HepG2 (cell line): ENCODE data around the gene UBE2R2.

Experiments used
- ARNTL ChIP-seq: sonication (generic); formaldehyde crosslinking; IDR thresholded peaks from 2 replicates; pipeline ENCODE4 v1.4.0; 2020; ENCODE audit warnings: mild to moderate bottlenecking, missing genetic modification reagents
- CREBL2 ChIP-seq: sonication (generic); formaldehyde crosslinking; IDR thresholded peaks from 2 replicates; pipeline ENCODE4 v1.8.1; 2023; ENCODE audit warnings: missing genetic modification reagents, mild to moderate bottlenecking, borderline replicate concordance
- CTCF ChIP-seq: sonication (generic); formaldehyde crosslinking; IDR thresholded peaks from 2 replicates; pipeline ENCODE4 v1.5.0; 2020; ENCODE audit warnings: mild to moderate bottlenecking, missing genetic modification reagents, moderate library complexity
- ELF4 ChIP-seq: sonication (generic); formaldehyde crosslinking; IDR thresholded peaks from 2 replicates; pipeline ENCODE4 v1.5.0; 2020; ENCODE audit warnings: missing genetic modification reagents, mild to moderate bottlenecking, moderate library complexity, borderline replicate concordance
- FLYWCH1 ChIP-seq: sonication (generic); formaldehyde crosslinking; IDR thresholded peaks from 2 replicates; pipeline ENCODE4 v1.8.1; 2023; ENCODE audit warnings: mild to moderate bottlenecking, missing genetic modification reagents
- KDM2A ChIP-seq: sonication (generic); formaldehyde crosslinking; IDR thresholded peaks from 2 replicates; pipeline ENCODE4 v1.4.0; 2020; ENCODE audit warnings: low read depth, missing genetic modification reagents, borderline replicate concordance
- POLR2A ChIP-seq, 2 experiments: IDR thresholded peaks; 2 replicates each; pipeline ENCODE4 v1.6.1; 2011; ENCODE audit warnings: low read depth in 2 of 2, low read length in 2 of 2, mild to moderate bottlenecking in 1 of 2, moderate library complexity in 1 of 2; ENCODE audit not compliant: insufficient read depth in 1 of 2
- SP1 ChIP-seq, 2 experiments: fragments of 450-650 bp in 1 of 2; sonication (generic) in 1 of 2; formaldehyde crosslinking in 1 of 2; IDR thresholded peaks; 2 replicates each; pipeline versions ENCODE4 v1.4.0 to v1.6.1; 2016 to 2020; ENCODE audit warnings: missing genetic modification reagents in 1 of 2
- STAT6 ChIP-seq: sonication (generic); formaldehyde crosslinking; IDR thresholded peaks from 2 replicates; pipeline ENCODE4 v1.4.0; 2020; ENCODE audit warnings: missing genetic modification reagents, mild to moderate bottlenecking, borderline replicate concordance
- YEATS4 ChIP-seq: sonication (generic); formaldehyde crosslinking; IDR thresholded peaks from 2 replicates; pipeline ENCODE4 v1.4.0; 2020; ENCODE audit warnings: missing genetic modification reagents, borderline replicate concordance

- TF ChIP-seq ELF4 (no peak), KDM2A (CRISPR knock-in tag) (no peak), CTCF (no peak), STAT6 (CRISPR knock-in tag) (no peak), POLR2A (IDR thresholded peaks at IDR 0.05; ENCODE audit: insufficient read depth in 1 of 2, low read depth in 2 of 2, low read length in 2 of 2) (no peak), ARNTL (CRISPR knock-in tag) (no peak), YEATS4 (no peak), CREBL2 (CRISPR knock-in tag) (no peak), SP1 (IDR thresholded peaks at IDR 0.05) (no peak), SP1 (CRISPR knock-in tag; IDR thresholded peaks at IDR 0.05) (no peak), FLYWCH1 (CRISPR knock-in tag) (no peak)
Measured at GRCh38 chr9:33952066-33952465, 135.1 kb downstream of the UBE2R2 start.
